Measurements from ENCODE around the gene TTC9.
A peak's percentile ranks its signal among the peaks of the same experiment; 100 is the strongest.
"Not testable (repeated sequence)": the region's sequence is repeated elsewhere in the genome, so short reads cannot be mapped to it uniquely, and the experiment has no call there.

TTC9 gene

DNA sequence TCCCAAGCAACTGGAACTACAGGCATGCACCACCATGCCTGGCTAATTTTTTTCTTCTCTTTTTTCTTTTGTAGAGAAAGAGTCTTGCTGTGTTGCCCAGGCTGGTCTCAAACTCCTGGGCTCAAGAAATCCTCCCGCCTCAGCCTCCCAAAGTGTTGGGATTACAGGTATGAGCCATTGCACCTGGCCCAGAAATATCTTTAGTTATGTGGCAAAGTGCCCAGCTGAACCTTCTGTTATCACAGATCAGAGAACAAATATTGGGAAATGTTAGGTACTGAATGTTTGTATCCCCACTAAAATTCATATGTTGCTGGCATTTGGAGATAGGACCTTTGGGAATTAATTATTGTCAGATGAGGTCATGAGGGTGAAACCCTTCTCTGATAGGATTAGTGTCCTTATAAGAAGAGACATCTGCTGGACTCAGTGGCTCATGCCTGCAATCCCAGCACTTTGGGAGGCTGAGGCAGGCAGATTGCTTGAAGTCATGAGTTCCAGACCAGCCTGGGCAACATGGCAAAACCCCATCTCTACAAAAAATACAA is 62.0 kb downstream of the TTC9 start:
- DNase-seq (ENCODE audit: low spot score in 2 of 2); in situ Hi-C loops (cut with MboI; ENCODE audit: low sequenced_read_pairs); H3K4me3 ChIP-seq; H3K9me3 ChIP-seq; H3K36me3 ChIP-seq (replicated peaks); H3K4me1 ChIP-seq: not testable (repeated sequence)
- H3K27me3 ChIP-seq (ENCODE audit: low read depth): peaks cover 17% of the 10 kb centered on the region; the same call in 1 of the 2 replicates

DNA sequence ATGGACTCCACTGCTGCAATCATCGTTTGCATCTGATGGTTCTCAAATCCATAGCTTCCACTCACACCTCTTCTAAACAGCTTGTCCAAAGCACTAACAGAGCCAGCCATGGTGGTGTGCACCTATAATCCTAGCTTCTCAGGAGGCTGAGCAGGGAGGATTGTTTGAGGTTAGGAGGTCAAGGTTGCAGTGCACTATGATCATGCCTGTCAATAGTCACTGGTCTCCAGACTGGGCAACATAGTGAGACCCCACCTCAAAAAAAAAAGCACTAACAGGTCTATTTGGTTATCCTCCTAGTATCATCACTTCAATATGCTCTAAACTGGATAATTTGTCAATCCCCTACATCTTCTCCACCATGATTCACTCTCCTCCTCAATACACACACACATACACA is 63.2 kb downstream of the TTC9 start:
- no peaks in the 10 kb centered on the region for H3K9me3 ChIP-seq
- in situ Hi-C loops (cut with MboI; ENCODE audit: low sequenced_read_pairs): no loop called here
- H3K4me3 ChIP-seq: no peak overlapping the region
- H3K36me3 ChIP-seq (replicated peaks): no peaks in the 10 kb centered on the region
- DNase-seq (ENCODE audit: low spot score in 2 of 2): no peak
- peaks cover 17% of the 10 kb centered on the region; the same call in 1 of the 2 replicates for H3K27me3 ChIP-seq (ENCODE audit: low read depth)
- H3K4me1 ChIP-seq: no peaks in the 10 kb centered on the region

DNA sequence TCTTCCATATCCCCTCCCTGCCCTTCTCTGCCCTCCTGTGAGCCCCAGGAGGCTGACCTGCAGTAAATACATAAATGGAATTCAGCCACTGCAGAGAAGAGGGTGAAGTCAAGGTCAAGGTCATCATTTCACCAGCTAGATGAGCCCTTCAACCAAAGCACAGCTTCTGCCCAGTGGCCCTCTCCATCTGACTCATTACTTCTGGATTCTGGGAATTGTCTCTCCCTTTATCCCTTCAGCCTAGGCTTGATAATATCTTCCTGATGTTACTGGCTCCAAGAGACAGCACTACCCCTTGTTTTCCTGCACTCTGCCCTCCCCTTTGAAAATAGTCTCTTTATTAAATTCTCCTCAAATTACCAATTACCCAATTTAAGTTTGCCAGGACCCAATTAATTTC is 64.5 kb downstream of the TTC9 start:
- in situ Hi-C loops (cut with MboI; ENCODE audit: low sequenced_read_pairs): no loop called here
- Histone ChIP-seq H3K27me3 (ENCODE audit: low read depth) (peaks cover 11% of the 10 kb centered on the region; the same call in 1 of the 2 replicates), H3K36me3 (replicated peaks) (no peaks in the 10 kb centered on the region), H3K9me3 (no peaks in the 10 kb centered on the region), H3K4me3 (no peak overlapping the region), H3K4me1 (no peaks in the 10 kb centered on the region)
- no peak for DNase-seq (ENCODE audit: low spot score in 2 of 2)

DNA sequence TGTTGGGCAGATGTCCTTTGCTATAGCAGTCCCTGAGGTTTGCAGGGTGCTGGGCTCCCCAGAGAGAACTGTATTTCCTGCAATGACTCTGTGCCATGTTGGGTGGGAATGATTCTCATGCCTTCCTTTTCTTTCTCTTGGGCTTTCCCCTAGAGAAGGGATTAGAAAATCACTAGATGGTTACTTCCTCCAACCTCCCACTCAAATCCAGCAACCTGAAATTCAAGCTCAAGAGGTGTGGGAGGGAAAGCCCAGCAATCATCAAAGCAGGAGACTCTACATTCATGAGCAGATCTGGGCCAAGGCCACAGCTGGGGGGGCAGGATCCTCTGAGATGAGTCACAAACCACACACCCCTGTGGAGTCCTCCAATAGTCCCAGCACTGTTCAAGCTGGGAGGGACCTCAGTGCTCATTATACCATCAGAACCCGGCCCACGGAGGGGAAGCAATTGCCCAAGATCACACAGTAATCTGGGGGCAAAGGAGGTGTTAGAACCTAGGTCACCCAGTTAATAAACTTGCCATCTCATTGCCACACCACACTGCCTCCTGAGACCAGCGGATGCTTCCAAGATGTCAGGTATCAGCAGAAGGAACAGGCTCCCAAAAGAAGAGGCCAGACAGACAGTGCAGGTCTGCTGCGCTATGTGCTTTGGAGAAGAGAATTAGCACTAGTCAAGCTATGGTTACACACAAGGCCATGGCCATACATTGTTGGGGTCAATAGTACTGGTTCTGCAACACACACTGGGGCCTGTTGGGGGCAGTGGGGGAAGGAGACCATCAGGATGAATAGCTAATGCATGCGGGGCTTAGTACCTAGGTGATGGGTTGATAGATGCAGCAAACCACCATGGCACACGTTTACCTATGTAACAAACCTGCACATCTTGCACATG is 65.7 kb downstream of the TTC9 start:
- H3K27me3 ChIP-seq (ENCODE audit: low read depth): peaks cover 2% of the 10 kb centered on the region; the same call in 1 of the 2 replicates
- H3K9me3 ChIP-seq: no peaks in the 10 kb centered on the region
- no peak for DNase-seq (ENCODE audit: low spot score in 2 of 2)
- no peak overlapping the region for H3K4me3 ChIP-seq
- no peaks in the 10 kb centered on the region for H3K4me1 ChIP-seq
- in situ Hi-C loops (cut with MboI; ENCODE audit: low sequenced_read_pairs): no loop called here
- no peaks in the 10 kb centered on the region for H3K36me3 ChIP-seq (replicated peaks)

DNA sequence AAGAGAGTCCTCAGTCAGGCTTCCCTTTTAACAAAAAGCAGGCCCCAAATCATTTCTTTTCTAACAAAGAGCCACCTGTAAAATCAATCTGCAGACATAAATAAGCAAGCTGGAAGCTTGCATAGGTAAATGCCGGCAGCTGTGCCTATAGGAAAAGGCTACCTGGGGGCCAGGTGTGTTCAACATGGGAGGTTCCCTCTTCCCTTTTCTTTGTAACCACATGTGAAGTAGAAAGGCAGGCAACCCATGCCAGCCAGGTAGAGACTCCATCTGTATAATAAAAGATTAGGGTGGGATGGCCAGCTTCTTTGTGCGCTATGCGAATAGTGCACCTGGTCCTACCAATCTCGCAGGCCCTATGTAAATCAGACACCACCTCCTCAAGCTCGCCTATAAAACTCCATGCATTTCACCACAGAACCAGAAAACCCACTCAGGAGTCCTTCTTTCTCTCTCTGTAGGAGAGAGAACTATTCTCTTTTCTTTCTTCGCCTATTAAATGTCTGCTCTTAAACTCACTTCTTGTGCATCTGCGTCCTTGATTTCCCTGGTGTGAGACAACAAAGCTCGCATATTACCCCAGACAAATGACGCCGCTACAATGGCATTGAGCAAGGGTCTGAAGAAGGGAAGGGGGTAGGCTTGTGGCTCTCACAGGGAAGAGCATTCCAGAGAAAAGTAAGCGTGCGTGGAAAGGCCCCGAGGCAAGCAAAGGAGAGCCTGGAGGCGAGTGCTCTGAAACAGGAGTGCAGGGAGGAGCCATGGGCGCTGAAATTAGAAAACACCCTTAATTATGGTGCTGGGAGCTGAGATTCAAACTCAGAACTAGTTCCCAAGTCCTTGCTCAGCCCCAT is 67.2 kb downstream of the TTC9 start:
- no peak for DNase-seq (ENCODE audit: low spot score in 2 of 2)
- Histone ChIP-seq H3K4me3 (no peak overlapping the region), H3K9me3 (no peaks in the 10 kb centered on the region), H3K36me3 (replicated peaks) (no peaks in the 10 kb centered on the region), H3K4me1 (0 out of 2 replicates have a peak, but pooled peaks cover 4% of the 10 kb centered on the region), H3K27me3 (ENCODE audit: low read depth) (no peaks in the 10 kb centered on the region)
- in situ Hi-C loops (cut with MboI; ENCODE audit: low sequenced_read_pairs): no loop called here

DNA sequence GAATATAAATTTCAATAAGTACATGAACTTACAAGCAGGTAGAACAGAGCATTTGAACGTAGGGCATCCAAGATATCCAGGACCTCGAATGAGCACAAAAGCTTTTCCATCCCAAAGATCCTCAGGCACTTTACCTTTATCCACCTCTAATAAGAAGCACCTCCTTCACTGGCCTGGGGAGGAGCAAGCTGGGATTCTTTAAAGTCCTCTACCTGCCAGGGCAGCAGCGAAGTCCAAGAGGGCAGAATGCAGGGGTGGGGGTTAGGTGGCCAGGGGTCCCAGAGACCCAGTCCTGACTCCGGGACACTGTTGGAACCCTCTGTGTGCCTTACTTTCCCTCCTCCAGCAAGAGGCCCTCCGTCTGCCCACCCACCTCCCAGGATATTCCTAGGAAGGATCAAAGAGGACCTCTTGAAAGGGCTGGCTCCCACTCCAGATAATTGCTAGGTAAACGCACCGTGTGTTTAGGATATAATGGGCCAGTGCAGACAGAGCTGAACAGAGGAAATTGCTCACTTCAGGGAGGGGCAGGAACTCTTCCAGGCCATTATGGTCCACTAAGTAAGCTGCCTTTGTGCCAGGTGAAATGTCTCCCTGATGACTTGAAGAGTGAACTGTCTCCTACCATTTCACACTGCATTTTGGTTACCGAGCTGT is 68.1 kb downstream of the TTC9 start:
- DNase-seq (ENCODE audit: low spot score in 2 of 2): no peak
- Histone ChIP-seq H3K4me1 (0 out of 2 replicates have a peak, but pooled peaks cover 4% of the 10 kb centered on the region), H3K36me3 (replicated peaks) (no peaks in the 10 kb centered on the region), H3K9me3 (no peaks in the 10 kb centered on the region), H3K4me3 (no peak overlapping the region), H3K27me3 (ENCODE audit: low read depth) (no peaks in the 10 kb centered on the region)
- in situ Hi-C loops (cut with MboI; ENCODE audit: low sequenced_read_pairs): no loop called here

DNA sequence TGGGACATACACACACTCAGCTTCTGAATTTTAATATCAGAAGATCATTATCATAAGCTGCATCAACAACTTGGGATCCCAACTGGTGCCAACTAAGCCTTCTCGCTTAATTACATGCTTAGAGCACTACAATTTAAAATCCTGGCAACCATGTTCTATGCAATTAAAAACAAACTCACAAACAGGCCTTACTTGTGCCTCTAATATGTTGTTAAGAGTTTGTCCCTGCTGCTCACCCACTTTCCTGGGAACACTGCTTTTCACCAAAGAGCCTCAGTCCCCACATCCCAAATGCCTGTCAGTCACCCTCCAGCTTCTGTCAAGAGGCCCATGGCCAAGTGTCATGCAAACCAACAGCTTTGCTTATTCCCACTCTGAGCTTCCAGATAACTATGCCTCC is 69.7 kb downstream of the TTC9 start:
- Histone ChIP-seq H3K27me3 (ENCODE audit: low read depth) (no peaks in the 10 kb centered on the region), H3K9me3 (no peaks in the 10 kb centered on the region), H3K36me3 (replicated peaks) (no peaks in the 10 kb centered on the region), H3K4me3 (no peak overlapping the region), H3K4me1 (0 out of 2 replicates have a peak, but pooled peaks cover 4% of the 10 kb centered on the region)
- no peak for DNase-seq (ENCODE audit: low spot score in 2 of 2)
- in situ Hi-C loops (cut with MboI; ENCODE audit: low sequenced_read_pairs): no loop called here

DNA sequence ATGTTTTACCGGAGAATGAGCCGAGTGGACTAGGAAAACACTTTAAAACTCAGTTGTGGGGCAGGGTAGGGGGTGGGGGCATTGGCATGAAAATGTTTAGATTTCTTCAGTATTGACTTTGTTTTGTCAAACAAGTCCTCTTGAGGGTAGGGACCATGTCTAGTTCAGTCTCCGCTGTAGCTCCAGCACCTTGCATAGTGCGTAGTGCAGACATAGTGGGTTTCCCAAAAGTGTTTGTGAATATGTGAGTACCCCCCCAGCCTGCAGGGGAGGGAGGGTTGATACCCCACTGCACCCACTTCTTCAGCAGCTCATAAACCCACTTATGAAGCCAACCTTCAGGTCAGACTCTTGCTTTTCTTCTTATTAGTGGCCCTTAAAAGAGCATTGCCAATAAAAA is 71.4 kb downstream of the TTC9 start:
- no peak overlapping the region for H3K4me3 ChIP-seq
- in situ Hi-C loops (cut with MboI; ENCODE audit: low sequenced_read_pairs): no loop called here
- DNase-seq (ENCODE audit: low spot score in 2 of 2): no peak
- no peaks in the 10 kb centered on the region for H3K36me3 ChIP-seq (replicated peaks)
- 0 out of 2 replicates have a peak, but pooled peaks cover 4% of the 10 kb centered on the region for H3K4me1 ChIP-seq
- H3K9me3 ChIP-seq: no peaks in the 10 kb centered on the region
- no peaks in the 10 kb centered on the region for H3K27me3 ChIP-seq (ENCODE audit: low read depth)

DNA sequence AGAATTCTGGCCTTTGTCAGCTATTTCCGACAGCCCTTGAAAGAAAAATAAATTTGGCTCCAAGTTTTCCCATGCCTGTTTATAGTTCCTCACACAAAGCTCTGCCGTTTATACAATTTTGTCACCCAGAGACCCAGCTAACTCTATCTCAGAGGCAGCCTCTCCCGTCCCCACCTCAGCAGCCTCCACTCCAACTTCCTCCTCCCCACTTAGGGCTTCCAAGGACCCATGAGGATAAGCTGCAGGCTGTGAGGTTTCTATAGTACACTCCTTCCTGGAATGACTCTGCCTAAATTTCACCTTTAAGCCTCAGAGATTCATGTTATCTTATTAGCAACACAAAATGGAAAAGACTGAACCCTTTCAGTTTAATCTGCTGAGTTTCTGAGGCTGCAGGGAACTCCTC is 71.8 kb downstream of the TTC9 start:
- H3K27me3 ChIP-seq (ENCODE audit: low read depth): no peaks in the 10 kb centered on the region
- no peak overlapping the region for H3K4me3 ChIP-seq
- H3K36me3 ChIP-seq (replicated peaks): no peaks in the 10 kb centered on the region
- DNase-seq (ENCODE audit: low spot score in 2 of 2): no peak
- H3K4me1 ChIP-seq: 0 out of 2 replicates have a peak, but pooled peaks cover 4% of the 10 kb centered on the region
- in situ Hi-C loops (cut with MboI; ENCODE audit: low sequenced_read_pairs): no loop called here
- H3K9me3 ChIP-seq: no peaks in the 10 kb centered on the region

DNA sequence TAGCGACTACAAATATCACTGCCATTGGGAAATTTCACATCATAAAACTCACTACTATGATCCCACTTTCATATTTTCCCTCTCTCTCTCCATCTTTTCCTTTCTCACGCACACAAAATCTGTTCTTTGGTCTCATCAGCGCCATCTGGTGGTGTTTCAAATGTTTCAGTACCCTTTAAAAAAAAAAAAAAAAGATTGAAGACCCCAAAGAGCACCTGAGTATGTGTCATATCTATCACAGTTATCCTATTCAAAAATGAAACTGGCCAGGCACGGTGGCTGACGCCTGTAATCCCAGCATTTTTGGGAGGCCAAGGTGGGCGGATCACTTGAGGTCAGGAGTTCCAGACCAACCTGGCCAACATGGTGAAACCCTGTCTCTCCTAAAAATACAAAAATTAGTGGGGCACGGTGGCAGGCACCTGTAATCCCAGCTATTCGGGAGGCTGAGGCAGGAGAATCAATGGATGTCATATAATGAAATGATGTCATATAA is 72.4 kb downstream of the TTC9 start:
- Histone ChIP-seq H3K4me1 (0 out of 2 replicates have a peak, but pooled peaks cover 7% of the 10 kb centered on the region), H3K27me3 (ENCODE audit: low read depth) (no peaks in the 10 kb centered on the region), H3K36me3 (replicated peaks) (no peaks in the 10 kb centered on the region), H3K9me3 (no peaks in the 10 kb centered on the region), H3K4me3 (no peak overlapping the region)
- DNase-seq (ENCODE audit: low spot score in 2 of 2): peak; percentile 44 to 76
- in situ Hi-C loops (cut with MboI; ENCODE audit: low sequenced_read_pairs): no loop called here

DNA sequence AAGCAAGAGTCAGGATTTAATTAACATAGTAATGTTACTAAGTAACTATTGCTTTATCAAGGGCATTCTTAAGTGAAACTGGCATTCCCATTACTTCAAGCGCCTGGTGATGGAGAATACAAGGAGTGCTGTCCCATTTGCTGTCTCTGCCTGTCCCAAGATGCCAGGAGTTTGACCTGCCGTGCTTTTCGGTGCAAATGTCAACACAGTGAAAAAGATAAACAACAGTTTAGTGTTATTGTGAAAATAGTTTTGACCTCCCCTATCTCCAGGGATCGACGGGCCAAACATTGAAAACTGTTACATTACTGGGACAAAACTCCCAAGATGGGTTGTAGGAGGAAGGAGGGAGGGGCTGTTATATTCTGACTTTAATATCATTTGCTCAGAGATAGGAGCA is 74.8 kb downstream of the TTC9 start:
- Histone ChIP-seq H3K4me1 (0 out of 2 replicates have a peak, but pooled peaks cover 7% of the 10 kb centered on the region), H3K27me3 (ENCODE audit: low read depth) (no peaks in the 10 kb centered on the region), H3K9me3 (no peaks in the 10 kb centered on the region), H3K36me3 (replicated peaks) (no peaks in the 10 kb centered on the region), H3K4me3 (no peak overlapping the region)
- in situ Hi-C loops (cut with MboI; ENCODE audit: low sequenced_read_pairs): no loop called here
- no peak for DNase-seq (ENCODE audit: low spot score in 2 of 2)

DNA sequence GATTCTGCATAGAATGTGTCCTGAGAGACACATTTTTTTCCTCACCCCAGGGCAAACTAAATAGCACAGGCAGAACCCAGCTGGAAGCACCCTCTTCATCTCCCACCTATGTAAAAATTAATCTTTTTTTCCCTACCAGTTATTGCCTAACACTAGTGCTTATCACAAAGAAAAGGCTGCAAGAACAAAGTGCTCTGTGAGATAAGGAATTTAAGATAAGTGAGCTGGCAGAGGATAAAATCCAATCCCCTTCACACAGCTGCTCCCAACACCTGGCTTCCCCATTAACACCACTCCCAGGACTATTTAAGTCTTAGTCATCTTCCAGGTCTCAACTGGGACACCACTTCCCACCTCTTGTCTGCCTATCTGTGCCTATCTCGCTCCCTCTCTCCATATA is 75.2 kb downstream of the TTC9 start:
- no peak for DNase-seq (ENCODE audit: low spot score in 2 of 2)
- in situ Hi-C loops (cut with MboI; ENCODE audit: low sequenced_read_pairs): no loop called here
- H3K9me3 ChIP-seq: no peaks in the 10 kb centered on the region
- no peaks in the 10 kb centered on the region for H3K36me3 ChIP-seq (replicated peaks)
- no peaks in the 10 kb centered on the region for H3K27me3 ChIP-seq (ENCODE audit: low read depth)
- H3K4me3 ChIP-seq: no peak overlapping the region
- H3K4me1 ChIP-seq: 0 out of 2 replicates have a peak, but pooled peaks cover 7% of the 10 kb centered on the region

Measured in HAP-1 (cell line).